Inflammatory macrophage treated with lipopolysaccharide for 1 hour (primary cell): ENCODE results near the gene PACSIN2.
"Not testable (repeated sequence)": the region's sequence is repeated elsewhere in the genome, so short reads cannot be mapped to it uniquely, and the experiment has no call there.

Experiments used
- DNase-seq, 2 donors: peaks; one replicate each; pipeline ENCODE4 v3.0.0-alpha.2; 2020 to 2022

The PACSIN2 gene

GRCh38 chr22:43009444-43009843 is 5.5 kb downstream of the PACSIN2 start:
- no peak for DNase-seq

GRCh38 chr22:43008921-43009320 is 6.0 kb downstream of the PACSIN2 start:
- no peak for DNase-seq

GRCh38 chr22:43008509-43008908 is 6.4 kb downstream of the PACSIN2 start:
- DNase-seq: no peak

- no peak for DNase-seq
These were observed 7.3 kb downstream of the PACSIN2 start for GRCh38 chr22:43007519-43008102.

- DNase-seq: no peak
These were observed 8.2 kb downstream of the PACSIN2 start for GRCh38 chr22:43006753-43007152.

GRCh38 chr22:43006016-43006505 is 8.9 kb downstream of the PACSIN2 start:
- no peak for DNase-seq

GRCh38 chr22:43005106-43005505 is 9.8 kb downstream of the PACSIN2 start:
- DNase-seq: no peak

GRCh38 chr22:43004362-43005035 is 10.4 kb downstream of the PACSIN2 start:
- peak in 1 of 2 donors; percentile 59 for DNase-seq

- DNase-seq: no peak
These were observed 12.8 kb downstream of the PACSIN2 start for GRCh38 chr22:43002202-43002586.

- DNase-seq: no peak
These were observed 13.4 kb downstream of the PACSIN2 start for GRCh38 chr22:43001271-43002201.

GRCh38 chr22:43000441-43001175 is 14.3 kb downstream of the PACSIN2 start:
- DNase-seq: no peak

GRCh38 chr22:42997582-42998090 is 17.3 kb downstream of the PACSIN2 start:
- DNase-seq: no peak

- no peak for DNase-seq
These were observed 18.1 kb downstream of the PACSIN2 start for GRCh38 chr22:42996646-42997365.

GRCh38 chr22:42995654-42996053 is 19.3 kb downstream of the PACSIN2 start:
- DNase-seq: not testable (repeated sequence)

GRCh38 chr22:42994917-42995562 is 19.9 kb downstream of the PACSIN2 start:
- peak; percentile 86 to 94 for DNase-seq

- no peak for DNase-seq
These were observed 20.6 kb downstream of the PACSIN2 start for GRCh38 chr22:42994276-42994916.

- DNase-seq: peak in 1 of 2 donors; percentile 54
These were observed 21.2 kb downstream of the PACSIN2 start for GRCh38 chr22:42993651-42994275.

- no peak for DNase-seq
These were observed 22.0 kb downstream of the PACSIN2 start for GRCh38 chr22:42992886-42993479.

GRCh38 chr22:42992092-42992491 is 22.9 kb downstream of the PACSIN2 start:
- no peak for DNase-seq
